EH (cell line): ENCODE measurements around the gene RCHY1.
"Not testable (repeated sequence)": the region's sequence is repeated elsewhere in the genome, so short reads cannot be mapped to it uniquely, and the experiment has no call there.

Experiments
- DNase-seq: peaks from one replicate; pipeline ENCODE4 v3.0.0-alpha.2; 2015; ENCODE audit warnings: low read depth

RCHY1 gene

DNA sequence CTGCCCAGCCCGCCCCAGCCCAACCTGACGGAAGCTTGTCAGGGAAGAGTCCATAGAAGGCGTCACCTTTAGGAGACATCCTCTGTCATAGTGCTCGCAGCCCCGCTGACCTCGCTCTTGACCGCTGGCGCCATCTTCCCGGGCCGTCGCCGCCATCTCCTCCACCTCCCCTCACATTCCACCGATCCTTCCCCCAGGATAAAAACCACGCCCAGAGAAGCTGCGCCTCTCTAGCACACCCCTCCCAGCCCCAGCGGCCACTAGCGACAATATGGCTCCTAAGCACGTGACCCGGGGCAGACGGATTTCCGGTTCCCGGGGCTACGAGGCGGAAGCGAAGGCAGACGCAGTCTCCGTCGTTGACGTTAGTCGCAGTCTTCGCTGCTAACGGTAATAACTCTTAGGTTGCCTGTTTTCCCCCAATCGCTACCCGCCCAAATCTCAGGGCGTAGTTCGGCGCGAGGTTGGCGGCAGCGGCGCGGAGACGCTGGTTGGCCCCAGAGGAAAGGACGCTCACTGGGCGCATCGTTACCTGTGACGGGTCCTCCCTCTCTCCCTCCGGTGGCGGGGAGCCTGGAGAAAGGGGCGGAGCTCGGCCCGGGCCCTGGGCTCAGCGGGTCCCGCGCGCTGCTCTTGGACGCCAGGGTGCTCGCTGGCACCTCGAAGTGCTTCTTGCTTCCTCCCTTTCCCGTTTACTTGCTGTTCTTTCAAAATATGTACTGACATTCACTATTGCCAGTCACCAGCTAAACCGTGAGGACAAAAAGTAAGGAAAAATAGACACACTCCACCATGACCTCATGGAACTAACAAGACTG is at the start of gene RCHY1, which contains the start of gene THAP6:
TSS of gene RCHY1 (minus strand) at position 273 of the 818 bp plus-strand sequence. CDS start at position 156, 117 bp downstream.
TSS of gene THAP6 (plus strand) at position 343 of the 818 bp plus-strand sequence. CDS start 980 bp downstream, outside the sequence.
- DNase-seq: peak; percentile 97

DNA sequence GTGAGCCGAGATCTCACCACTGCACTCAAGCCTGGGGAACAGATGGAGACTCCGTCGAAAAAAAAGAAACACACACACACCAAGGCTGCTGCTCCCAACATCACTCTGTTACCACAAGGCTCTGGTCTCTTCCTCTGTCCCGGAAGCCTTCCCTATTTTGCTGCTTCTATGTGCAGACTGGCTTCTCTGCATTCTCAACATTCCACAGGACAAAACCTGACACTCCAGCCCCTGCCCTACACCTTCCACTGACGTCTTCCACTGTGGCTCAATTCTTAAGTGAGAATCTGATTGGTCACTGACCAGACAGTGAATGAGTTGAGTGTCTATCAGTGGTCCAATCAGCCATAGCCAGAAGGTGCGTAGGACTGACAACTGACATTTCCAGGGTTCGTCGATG is 47.6 kb upstream of the RCHY1 start:
- DNase-seq: no peak

DNA sequence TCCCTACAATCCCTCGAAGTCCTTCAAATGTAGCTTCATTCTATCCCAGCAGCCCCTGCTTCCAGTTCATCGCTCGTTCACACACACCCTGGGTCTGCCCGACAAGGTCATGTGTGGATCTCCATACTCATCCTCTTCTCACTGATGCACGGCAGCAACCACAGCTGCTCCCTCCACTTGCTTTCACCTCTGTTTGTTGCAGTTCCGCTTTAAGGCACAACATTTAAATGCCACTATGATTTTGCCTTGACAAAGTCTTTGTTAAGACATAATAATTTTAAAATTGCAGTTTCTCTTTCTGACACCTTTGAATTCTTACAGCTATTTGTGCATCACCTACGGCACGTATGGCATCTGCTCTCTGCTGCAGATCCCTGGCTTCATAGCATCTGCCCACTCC is 43.5 kb upstream of the RCHY1 start:
- no peak for DNase-seq

DNA sequence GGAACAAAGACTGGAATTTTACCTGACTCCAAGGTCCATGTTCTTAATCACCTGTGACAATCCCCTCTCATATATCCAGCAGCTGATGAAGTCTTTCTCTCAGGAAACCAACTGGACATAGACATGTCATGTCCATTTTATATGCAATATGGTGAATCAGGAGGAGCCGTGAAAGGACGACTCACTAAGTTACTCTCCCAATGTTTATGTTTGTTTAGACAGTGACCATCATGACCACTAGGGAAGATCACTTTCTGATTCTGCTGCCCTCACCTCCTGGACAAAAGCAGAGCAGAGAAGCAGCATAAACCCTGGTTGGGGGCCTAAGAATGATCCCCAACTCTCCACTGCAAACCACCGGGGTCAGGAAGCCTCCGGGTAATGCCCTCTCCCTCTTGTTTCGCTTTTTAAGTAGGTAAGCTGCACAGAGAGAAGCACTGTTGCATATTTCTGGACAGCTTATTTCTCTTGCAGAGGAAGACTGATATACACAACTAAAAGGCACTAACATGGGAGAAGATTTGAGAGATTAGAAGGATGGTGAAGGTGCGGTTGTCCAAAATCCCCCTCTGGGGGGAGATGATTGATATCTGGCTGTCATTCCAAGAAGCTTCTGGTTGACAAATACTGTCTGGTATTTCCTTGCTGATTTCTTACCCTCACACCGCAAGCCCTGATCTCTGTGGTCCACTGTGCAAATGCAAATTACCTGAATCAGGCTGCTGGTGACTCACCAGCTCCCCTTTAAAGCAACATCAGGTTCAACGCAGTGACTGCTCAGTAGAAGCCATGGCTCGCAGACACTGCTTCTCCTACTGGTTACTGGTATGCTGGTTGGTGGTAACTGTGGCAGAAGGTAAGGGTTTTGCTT is 41.3 kb upstream of the RCHY1 start, which contains the start of gene ODAPH:
TSS of gene ODAPH (plus strand) at position 773 of the 871 bp plus-strand sequence. CDS start at position 790, 17 bp downstream.
- peak; percentile 36 for DNase-seq

DNA sequence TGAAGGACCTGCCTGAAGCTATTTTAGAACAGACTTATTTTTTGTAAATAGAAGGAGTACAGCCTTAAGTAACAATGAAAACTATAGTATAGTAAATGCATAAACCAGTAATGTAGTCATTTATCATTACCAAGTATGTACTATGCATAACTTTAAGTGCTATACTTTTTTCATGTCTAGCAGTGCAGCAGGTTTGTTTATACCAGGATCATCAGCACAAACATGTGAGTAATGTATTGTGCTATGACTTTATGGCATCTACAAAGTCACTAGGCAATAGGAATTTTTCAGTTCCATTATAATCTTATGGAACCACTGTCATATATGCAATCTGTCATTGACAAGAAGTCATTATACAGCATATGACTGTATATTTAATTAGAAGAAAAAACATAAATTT is 38.2 kb upstream of the RCHY1 start:
- no peak for DNase-seq

DNA sequence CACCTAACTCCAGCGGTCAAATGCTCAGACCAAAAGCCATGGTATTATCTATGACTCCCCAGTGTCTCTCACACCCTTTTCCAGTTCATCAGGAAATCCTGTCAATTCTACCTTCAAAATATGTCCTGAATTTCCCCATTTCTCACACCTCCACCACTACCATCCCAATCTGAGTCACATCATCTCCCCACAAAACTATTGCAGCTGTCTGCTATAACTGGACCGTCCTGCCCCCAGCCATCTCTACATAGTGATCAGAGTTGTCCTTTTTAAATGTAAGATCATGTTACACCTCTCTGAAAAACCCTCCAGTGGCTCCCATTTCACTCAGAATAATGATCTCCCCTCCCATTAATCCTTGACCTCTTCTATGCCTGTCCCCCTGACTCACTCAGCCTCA is 34.8 kb upstream of the RCHY1 start:
- no peak for DNase-seq

DNA sequence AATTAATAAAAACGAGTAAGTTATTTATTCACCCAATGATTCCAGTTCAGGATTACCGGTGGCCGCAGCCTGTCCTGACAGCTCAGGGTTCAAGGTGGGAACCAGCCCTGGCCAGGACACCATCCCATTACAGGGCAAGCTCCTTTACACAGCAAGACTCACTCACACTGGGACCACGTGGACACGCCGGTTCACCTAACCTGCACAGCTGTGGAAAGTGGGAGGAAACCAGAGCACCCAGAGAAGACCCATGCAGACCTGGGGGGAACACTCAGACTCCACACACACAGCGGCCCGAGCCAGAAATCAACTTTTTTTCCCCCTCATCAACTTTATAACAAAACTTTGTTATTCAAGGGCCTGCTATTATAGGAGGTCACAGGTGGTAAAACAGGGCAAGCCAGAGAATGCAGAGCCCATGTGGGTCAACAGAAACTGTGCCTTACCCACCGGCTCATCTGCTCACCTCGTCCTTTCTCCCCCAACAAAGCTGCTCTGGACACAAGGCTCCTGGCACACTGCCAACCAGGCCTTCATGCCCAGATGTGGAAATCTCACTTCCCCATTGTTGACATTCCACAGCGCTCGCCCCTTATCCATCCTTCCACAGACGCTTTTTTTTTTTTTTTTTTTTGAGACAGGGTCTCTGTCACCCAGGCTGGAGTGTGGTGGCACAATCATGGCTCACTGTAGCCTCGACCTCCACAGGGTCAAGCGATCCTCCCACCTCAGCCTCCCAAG is 33.6 kb upstream of the RCHY1 start:
- DNase-seq: peak; percentile 40

DNA sequence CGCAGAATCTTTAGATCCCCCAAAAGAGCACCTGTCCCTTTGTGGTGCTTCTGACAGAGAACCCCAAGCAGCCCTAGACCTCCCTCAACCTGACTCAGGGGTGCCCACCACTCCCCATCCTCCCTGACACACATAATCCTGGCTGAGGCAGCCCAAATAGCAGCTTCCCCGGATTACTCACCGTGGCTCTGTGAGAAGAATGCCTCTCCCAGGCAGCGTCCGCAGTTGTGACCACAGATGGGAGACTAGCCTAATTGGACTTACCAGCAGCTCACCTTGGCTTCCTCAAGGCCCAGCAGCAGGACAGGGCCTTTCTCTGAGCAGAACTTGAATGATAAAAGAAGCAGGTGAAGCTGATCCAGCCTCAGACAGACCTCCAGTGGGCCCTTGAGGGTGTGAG is 31.3 kb upstream of the RCHY1 start:
- peak; percentile 62 for DNase-seq

DNA sequence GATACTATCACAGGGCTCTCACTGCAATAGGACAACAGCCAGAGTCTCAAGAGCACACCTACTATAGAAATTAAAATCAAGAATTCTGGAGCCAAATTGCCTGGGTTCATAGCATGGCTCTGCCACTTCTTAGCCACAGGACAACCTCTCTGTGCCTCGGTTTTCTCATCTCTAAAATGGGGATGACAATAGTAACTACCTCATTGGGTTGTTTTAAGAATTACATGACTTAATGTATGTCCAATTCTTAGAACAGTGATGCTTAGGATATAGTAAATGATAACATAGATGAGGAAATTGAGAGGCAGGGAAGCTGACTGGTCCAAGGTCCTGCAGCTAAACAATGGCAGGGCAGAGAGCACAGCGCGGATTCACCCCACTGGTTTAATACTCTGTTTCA is 30.7 kb upstream of the RCHY1 start:
- DNase-seq: no peak

DNA sequence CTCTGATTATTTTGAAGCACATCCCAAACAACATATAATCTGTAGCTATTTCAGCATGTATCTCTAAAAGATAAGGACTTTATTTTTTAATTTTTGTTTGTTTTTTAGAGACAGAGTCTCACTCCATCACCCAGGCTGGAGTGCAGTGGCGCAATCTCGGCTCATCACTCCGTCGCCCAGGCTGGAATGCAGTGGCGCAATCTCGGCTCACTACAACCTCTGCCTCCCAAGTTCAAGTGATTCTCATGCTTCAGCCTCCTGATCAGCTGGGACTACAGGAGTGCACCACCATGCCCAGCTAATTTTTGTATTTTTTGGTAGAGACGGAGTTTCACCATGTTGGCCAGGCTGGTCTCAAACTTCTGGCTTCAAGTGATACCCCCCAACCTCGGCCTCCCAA is 30.0 kb upstream of the RCHY1 start:
- DNase-seq: peak; percentile 7

DNA sequence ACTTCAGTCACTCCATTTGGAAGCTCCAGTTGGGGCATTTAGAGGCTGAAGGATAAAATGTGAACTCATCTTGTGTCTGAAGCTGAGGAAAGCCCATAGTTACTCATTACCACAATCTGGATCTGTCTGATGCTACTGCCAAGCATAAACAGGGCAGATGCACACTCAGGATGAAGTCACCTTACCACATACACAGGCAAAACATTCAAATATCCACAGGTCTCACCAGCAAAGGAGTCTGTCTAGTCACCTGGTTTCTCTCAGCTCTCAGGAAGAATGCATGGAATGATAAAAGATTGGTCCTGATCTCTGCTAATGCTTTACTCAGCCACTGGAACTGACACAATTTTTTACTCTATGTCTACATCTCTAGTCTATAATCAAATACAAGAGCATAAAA is 28.6 kb upstream of the RCHY1 start:
- peak; percentile 45 for DNase-seq

DNA sequence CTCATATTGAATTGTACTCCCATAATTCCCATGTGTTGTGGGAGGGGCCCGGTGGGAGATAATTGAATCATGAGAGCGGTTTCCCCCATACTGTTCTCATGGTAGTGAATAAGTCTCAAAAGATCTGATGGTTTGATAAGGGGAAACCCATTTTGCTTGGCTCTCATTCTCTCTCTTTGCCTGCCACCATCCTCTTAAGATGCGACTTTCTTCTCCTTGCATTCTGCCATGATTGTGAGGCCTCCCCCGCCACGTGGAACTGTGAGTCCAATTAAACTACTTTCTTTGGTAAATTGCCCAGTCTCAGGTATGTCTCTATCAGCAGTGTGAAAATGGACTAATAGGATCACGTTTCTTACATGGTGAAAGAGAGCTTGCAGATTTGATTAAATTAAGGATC is 23.1 kb upstream of the RCHY1 start:
- not testable (repeated sequence) for DNase-seq

DNA sequence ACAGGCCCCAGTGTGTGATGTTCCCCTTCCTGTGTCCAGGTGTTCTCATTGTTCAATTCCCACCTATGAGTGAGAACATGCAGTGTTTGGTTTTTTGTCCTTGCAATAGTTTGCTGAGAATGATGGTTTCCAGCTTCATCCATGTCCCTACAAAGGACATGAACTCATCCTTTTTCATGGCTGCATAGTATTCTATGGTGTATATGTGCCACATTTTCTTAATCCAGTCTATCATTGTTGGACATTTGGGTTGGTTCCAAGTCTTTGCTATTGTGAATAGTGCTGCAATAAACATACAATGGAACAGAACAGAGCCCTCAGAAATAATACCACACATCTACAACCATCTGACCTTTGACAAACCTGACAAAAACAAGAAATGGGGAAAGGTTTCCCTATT is 19.7 kb upstream of the RCHY1 start:
- DNase-seq: not testable (repeated sequence)

DNA sequence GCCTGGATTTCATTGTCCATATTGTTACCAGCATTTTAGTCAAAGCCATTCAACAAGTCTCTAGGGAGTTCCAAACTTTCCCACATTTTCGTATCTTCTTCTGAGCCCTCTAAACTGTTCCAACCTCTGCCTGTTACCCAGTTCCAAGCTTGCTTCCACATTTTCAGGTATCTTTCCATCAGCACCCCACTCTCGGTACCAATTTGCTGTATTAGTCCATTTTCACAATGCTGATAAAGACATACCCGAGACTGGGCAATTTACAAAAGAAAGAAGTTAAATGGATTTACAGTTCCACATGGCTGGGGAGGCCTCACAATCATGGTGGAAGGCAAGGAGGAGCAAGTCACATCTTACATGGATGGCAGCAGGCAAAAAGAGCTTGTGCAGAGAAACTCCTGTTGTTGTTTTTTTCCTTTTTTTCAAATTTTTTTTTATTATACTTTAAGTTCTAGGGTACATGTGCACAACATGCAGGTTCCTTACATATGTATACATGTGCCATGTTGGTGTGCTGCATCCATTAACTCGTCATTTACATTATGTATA is 19.2 kb upstream of the RCHY1 start:
- not testable (repeated sequence) for DNase-seq

DNA sequence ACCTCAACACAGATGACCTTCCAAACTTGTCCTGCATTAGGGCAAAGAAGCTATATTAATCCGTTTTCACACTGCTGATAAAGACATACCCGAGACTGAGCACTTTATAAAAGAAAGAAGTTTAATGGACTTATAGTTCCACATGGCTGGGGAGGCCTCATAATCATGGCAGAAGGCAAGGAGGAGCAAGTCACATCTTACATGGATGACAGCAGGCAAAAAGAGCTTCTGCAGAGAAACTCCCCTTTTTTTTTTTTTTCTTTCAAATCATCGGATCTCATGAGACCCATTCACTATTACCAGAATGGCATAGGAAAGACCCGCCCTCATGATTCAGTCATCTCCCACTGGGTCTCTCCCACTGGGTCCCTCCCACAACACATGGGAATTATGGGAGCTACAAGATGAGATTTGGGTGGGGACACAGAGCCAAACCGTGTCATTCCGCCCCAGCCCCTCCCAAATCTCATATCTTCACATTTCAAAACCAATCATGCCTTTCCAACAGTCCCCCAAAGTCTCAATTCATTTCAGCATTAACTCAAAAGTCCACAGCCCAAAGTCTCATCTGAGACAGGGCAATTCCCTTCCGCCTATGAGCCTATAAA is 17.4 kb upstream of the RCHY1 start:
- DNase-seq: not testable (repeated sequence)

DNA sequence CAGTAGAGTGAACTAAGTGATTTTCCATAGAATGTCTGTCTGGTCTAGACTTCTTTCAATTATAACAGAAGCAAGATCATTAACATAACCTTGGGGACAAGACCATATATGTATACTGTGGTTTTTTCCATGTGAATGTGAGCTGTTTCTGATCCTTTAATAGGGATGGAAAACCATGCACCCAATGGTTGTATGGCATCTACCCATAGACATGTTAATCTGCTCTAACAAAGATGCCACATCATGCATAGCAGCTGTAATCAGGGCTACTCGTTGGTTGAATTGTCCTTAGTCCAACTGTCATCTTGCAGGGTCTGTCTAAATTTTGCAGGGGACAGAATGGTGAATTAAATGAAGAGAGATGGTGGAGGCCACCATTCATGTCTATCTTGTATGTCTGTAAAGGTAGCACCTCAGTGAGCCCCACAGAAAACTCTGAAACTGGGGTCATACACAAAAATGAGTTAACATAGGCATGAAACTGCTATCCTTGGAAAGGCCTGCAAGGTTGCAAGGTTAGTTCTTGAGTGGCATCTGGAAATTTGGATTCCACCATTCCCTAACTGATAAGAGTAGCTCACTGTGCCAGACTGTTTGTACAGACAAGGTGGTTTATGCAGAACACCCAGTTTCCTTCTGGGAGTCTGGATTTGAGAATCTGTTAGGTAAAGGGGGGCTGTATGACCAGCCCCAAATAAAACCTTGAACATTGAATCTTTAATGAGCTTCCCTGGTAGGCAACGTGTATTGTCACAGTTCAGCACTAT is 16.5 kb upstream of the RCHY1 start:
- no peak for DNase-seq

DNA sequence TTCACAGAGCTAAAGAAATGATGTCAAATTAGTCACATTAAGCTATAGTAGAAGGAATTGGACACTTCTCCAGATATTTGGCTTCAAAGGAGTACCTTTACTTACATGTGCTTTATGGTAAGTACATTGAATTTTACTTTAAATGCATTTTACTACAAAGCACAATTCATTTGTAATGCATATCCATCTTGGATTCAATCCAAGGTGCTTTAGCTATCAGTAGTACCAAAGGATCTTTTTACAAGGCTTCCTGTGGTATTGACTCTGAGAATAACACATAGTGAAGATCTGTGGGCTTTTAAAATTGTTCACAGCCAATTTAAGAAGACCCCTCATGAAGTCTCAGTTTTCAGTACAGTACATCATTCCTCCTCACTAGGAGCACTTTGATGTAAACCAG is 13.3 kb upstream of the RCHY1 start:
- no peak for DNase-seq

DNA sequence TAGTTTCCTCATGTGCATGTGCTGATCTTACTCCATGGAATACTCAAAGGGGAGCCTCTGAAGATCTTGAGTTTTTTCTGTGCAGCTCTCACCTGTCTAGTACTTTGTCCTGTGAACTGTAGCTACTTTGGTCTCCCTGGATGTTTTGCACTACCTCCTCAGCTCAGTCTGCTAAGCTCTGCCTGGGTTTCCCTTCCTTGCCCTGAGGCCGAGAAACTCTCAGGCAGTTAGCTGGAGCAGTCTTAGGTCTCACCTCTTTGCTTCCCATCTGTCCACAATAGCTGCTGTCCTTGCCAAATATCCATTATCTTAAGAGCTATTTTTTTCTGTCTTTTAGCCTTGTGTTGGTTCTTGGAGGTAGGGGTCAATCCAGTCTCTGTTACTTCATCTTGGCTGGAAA is 11.7 kb upstream of the RCHY1 start:
- DNase-seq: no peak

DNA sequence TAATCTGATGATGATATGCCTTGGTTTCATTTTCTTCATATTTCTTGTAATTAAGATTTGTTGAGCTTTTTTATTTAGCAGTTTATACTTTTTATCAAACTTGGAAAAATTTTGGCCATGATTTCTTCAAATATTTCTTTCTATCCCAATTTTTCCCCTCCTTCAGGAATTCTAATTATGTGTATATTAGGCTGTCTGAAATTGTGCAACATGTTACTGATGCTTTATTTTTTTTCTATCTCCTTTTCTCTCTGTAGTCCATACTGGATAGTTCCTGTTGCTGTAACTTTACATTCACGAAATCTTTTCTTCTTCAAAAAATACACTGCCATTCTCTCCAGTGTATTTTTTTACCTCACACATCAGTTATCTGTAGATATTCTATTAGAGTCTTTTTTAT is 10.9 kb upstream of the RCHY1 start:
- no peak for DNase-seq

DNA sequence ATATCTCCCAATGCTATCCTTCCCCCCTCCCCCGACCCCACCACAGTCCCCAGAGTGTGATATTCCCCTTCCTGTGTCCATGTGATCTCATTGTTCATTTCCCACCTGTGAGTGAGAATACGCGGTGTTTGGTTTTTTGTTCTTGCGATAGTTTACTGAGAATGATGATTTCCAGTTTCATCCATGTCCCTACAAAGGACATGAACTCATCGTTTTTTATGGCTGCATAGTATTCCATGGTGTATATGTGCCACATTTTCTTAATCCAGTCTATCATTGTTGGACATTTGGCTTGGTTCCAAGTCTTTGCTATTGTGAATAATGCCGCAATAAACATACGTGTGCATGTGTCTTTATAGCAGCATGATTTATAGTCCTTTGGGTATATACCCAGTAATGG is 5.2 kb upstream of the RCHY1 start:
- DNase-seq: not testable (repeated sequence)

DNA sequence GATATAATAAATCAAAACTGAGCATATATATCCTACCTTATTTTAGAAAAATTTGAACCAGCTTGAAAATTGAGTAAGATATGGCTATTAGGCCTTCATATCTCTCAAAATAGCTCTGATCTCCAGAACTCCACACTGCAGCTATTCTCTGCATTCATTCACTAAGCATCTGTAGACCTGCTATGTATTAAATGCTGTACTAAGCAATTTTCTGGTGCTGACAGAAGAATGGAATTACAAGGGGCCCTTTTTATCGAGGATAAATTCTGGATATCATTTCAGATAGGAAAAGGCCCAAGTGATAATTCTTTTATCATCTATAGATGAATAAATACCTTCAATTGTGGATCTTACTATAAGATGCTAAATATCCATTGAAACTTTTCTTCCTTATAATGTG is 1.9 kb upstream of the RCHY1 start:
- no peak for DNase-seq
